GM18502 (cell line): Measurements from ENCODE around the gene DPYSL4.
"Not testable (repeated sequence)": the region's sequence is repeated elsewhere in the genome, so short reads cannot be mapped to it uniquely, and the experiment has no call there.

ENCODE experiments used
- ATAC-seq: cut with Tn5 transposase; IDR thresholded peaks from one replicate; pipeline ENCODE4 v1.9.1; 2021; ENCODE audit warnings: mild to moderate bottlenecking; ENCODE audit not compliant: unreplicated experiment, poor library complexity

The DPYSL4 gene

GRCh38 chr10:132149271-132149670 lies 37.5 kb upstream of the DPYSL4 start:
- no peak for ATAC-seq

- ATAC-seq = no peak
Observed at GRCh38 chr10:132149917-132150316, 36.8 kb upstream of the DPYSL4 start.

DNA sequence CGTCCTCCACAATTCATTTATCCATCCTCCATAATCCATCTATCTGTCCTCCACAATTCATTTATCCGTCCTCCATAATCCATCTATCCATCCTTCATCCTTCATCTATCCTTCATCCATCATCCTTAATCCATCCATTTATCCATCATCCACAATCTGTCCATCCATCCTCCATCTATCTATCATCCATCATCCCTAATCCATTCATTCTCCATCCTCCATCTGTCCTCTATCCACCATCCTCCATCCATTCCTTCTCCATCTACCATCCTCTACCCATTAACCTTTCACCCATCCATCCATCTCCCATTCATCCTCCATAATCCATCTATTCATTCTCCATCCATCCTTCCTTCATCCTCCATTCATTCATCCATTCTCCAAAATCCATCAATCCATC lies 36.0 kb upstream of the DPYSL4 start:
- ATAC-seq = no peak

DNA sequence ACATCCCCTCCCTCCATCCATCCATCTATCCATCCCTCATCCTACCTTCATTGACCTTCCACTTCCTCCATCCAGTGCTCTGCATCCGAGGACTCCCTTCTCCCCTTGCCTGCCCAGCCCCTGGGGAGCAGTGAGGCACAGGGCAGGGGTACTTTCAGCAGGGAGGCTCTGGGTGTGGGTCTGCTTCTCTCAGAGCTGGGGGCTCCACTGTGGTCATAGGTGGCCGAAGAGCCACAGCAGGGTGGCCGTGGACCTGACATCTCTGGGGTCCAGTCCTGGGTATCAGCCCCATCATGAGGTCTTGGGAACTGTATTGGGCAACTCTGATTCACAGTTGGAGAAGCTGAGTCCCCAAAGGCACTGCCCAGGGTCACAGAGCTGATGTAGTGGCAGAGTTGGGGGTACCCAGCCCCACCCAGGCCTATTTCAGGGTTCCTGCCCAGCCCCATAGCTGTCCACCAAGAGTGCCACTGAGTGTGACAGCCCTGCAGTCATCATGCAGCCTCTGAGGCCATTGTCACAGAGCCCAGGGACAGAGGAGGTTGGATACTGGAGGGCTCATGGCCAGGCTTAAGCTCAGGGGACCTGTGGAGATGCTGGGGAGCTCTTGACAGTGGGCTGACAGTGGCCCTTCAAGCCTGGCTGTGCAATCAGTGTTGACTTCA lies 35.3 kb upstream of the DPYSL4 start:
- no peak for ATAC-seq

DNA sequence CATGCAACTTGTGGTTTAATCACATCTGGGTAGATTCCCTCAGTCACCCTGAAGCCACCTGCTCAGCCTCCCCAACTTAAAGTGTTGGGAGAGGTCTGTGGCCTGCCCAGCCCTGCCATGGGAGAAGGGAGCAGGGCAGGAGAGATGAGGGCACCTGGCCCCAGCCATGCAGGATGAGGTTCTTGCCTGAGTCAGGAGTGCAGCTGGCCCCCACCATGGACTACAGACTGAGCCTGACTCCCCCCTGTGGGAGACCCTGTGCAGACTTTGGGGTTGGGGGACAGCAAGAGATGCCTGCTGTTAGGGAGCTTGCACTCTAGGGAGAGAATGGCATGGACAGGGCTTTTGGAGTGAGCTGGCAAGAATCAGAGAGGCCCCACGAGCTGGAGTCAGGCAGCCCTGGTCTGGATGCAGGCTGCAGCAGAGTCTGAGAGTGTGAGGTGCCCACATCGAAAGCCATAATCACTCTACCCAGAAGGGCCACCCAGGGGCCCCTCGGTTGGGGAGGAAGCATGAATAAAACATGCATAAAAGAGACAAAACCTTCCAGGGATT lies 34.7 kb upstream of the DPYSL4 start:
- no peak for ATAC-seq

- no peak for ATAC-seq
Observed at GRCh38 chr10:132152896-132153580, 33.7 kb upstream of the DPYSL4 start.

DNA sequence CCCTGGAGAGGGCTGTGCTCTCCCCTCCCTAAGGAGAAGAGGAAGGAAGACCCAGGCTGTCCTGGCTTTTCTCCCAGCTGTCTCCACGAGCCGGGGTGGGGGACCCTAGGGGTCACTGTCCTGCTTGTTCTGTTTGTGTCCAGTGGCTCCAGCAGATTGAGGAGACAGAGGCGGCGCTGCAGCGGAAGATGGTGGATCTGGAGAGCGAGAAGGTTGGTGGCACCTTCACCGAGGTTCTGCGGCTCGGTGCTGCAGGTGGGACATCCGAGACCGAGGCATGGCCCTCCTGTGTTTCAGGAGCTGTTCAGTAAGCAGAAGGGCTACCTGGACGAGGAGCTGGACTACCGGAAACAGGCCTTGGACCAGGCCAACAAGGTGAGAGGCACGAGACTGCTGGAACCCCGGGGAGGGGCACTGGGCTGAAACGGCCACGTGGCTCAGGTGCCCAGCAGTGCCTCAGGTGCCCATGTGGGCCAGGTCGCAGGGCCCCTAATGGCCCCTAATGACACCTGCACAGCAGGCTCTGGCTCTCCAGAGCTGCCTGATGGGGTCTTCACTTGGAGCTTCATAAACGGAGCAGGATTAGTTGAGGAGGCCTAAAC lies 33.0 kb upstream of the DPYSL4 start:
- no peak for ATAC-seq

DNA sequence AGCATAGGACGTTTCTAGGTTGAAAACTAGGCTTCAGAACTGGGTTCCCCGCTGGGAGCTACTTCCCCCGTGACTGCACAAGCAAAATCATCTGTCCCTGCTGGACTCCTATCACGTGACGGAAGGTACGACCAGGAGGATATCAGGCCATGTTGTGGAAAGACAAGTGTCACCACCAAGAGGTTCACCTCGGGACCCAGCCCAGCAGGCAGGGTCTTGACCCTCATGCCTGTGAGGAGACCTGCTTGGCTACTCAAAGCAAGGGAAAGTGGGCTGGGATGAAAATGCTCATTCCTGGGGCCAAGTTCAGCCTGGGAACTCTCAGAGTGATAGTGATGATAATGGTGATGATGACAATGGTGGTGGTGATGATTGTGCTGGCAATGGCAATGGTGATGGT lies 32.3 kb upstream of the DPYSL4 start:
- ATAC-seq = no peak

GRCh38 chr10:132154931-132155330 lies 31.8 kb upstream of the DPYSL4 start:
- ATAC-seq = no peak

DNA sequence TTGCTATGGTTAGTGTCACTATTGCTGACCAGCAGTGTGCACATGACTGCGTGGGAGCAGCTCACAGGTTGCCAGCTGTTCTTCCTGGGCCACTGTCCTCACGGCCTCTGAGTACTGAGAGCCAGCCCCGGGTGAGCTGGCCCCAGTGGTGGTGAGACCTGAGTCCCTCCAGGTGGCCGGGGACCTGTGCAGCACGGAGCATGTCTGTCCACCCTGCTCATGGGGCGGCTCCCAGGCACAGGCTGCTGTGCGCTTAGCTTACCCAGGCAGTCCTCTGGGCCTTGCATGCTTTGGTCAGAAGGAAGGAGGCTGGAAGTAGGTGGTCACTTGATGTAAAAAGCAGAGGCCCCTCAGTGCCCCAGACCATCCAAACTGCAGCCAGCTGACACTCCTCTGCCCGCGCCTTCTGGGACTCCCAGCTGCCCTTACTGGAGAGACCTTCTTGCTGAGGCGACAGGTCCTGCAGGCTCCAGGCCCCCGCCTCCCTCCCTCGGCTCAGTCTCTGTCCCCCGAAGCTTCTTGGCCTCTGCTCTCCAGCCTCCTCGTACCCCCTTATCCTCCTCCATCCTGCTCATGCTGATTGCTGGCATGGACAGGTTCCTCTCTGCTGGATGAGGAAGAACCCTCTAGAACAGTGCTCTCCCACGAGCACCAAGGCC lies 30.9 kb upstream of the DPYSL4 start:
- ATAC-seq = no peak

DNA sequence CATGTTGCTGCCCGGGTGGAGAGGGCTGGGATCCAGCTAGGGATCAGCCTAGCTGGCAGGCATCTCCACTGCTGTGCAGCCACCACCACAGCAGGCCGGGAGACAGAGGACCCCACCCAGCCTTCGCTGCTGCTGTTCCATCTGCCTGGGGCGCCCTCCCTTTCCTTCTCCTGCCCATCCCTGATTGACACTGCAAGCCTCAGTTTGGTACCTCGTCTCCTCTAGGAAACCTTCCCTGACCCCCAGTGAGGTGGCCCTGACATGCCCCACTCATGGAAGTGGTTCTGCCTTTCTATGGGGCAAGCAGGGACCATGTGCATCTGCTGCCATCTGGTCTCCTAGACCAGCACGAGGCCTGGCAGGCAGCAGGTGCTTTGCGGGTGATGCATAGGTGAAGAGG lies 30.4 kb upstream of the DPYSL4 start:
- ATAC-seq = no peak

- no peak for ATAC-seq
Observed at GRCh38 chr10:132157101-132157500, 29.6 kb upstream of the DPYSL4 start.

DNA sequence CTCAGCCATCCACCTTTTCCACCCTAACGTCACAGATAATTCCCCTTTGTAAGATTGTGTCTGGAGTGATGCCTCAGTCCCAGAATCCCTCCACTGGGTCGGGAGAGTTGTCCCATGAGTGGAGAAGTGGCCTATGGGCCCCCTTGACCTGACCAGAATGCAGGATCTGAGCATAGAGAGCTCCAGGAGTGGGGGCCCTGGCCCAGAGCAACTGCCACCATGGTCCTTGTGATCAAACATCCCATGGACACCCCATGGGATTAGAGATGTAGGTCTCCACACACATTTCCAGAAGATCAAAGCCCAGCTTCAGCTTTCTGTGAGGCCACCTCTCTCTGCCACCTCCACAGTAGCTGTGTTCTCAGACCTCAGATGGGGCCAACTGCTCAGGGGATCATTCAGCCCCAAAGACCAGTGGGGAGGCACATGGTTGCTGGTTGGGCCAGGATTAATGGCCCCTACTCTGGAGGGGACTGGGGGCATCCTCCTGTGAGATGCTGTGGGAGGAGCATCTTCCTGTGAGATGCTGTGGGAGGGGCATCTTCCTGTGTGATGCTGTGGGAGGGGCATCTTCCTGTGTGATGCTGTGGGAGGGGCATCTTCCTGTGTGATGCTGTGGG lies 28.5 kb upstream of the DPYSL4 start:
- no peak for ATAC-seq

DNA sequence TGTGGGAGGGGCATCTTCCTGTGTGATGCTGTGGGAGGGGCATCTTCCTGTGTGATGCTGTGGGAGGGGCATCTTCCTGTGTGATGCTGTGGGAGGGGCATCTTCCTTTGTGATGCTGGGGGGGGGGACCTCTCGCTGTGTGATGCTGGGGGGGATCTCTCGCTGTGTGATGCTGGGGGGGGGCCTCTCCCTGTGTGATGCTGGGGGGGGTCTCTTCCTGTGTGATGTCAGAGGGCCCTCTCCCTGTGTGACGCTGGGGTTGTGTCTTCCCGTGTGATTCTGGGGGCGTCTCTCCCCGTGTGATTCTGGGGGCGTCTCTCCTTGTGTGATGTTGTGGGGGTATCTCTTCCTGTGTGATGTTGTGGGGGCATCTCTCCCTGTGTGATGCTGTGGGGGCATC lies 27.9 kb upstream of the DPYSL4 start:
- ATAC-seq = no peak

- ATAC-seq = not testable (repeated sequence)
Observed at GRCh38 chr10:132159302-132160230, 27.2 kb upstream of the DPYSL4 start.

DNA sequence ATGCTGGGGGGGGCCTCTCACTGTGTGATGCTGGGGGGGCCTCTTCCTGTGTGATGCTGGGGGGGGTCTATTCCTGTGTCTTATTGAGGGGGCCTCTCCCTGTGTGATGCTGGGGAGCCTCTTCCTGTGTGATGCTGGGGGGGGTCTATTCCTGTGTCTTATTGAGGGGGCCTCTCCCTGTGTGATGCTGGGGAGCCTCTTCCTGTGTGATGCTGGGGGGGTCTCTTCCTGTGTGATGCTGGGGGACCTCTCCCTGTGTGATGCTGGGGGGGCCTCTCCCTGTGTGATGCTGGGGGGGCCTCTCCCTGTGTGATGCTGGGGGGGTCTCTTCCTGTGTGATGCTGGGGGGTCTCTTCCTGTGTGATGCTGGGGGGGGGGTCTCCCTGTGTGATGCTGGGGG lies 26.5 kb upstream of the DPYSL4 start:
- ATAC-seq = not testable (repeated sequence)

- not testable (repeated sequence) for ATAC-seq
Observed at GRCh38 chr10:132160834-132161622, 25.7 kb upstream of the DPYSL4 start.

DNA sequence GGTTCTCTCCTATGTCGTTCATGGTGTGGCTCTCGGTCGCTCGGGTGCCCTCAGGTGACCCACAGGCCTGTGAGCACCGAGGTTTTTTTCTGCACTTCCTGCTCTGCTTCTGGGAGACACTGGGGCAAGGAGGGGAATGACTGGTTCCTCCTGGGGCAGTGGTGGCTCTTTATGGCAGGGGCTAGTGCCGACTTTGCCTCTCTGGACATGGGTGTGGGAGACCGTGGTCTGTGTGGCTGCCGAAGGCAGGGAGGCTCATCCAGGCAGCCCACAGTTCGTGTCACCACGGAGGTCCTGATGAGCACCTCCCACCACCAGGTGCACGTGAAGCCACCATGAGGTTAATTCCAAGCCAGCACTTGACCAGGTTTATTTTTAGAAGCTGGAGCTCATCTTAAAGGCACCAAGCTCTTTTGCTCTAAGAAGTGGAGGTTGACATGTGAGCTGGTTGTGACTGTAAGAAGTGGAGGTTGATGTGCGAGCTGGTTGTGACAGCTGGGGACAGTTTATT lies 24.7 kb upstream of the DPYSL4 start:
- peak; percentile 59 for ATAC-seq
